SU-DHL-6 (cell line): ENCODE measurements around the gene XYLT1.

Source experiments
- CTCF ChIP-seq: fragments of 200-600 bp; sonication (generic); IDR thresholded peaks from one replicate; pipeline ENCODE4 v1.5.1; 2017; ENCODE audit warnings: antibody characterized with exemption, mild to moderate bottlenecking, low read length, moderate library complexity; ENCODE audit not compliant: insufficient read depth, poor library complexity, severe bottlenecking
- EZH2phosphoT487 ChIP-seq: fragments of 200-600 bp; sonication (generic), shearing (Covaris generic); conservative IDR thresholded peaks from 2 replicates; pipeline ENCODE4 v1.6.1; 2018; ENCODE audit warnings: mild to moderate bottlenecking, antibody characterized with exemption, low read length, moderate library complexity, mixed read lengths

DNA sequence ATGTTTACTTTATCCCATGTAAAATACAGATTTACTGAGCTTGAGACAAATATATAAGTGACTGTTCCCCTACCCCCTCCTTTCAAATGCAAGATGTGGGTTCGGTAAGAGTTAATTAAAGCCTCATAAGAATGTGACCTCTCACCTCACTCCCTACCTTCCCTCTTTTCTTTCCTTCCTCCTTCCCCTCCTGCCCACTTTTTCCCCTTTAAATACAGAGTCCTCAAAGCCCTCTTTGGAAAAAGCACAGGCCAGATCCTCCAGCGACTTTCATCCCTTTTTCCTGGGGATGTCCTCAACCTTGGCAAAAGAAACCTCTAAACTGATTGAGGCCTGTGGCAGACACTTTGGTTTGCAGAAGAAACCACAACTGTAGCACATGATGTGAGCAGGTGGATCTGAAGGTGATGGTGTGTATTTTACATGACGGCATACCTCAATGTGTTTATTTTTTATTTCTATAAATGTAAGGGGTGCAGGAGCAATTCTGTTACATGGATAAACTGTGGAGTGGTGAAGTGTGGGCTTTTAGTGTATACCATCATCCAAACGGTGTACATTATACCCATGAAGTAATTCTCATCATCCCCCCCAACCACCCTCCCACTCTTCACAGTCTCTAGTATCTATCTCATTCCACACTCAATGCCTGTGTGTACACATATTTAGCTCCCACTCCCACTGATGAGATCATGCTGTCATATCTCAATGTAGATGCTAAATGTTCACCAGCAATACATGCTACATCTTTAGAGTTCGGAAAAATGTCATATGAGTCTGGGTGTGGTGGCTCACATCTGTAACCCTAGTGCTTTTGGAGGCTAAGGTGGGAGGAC is 77.7 kb downstream of the XYLT1 start:
- no peak for TF ChIP-seq CTCF
- no peak for TF ChIP-seq EZH2phosphoT487
